ENCODE results near the gene MSANTD2.
"Not testable (repeated sequence)": the region's sequence is repeated elsewhere in the genome, so short reads cannot be mapped to it uniquely, and the experiment has no call there.

MSANTD2 gene

DNA sequence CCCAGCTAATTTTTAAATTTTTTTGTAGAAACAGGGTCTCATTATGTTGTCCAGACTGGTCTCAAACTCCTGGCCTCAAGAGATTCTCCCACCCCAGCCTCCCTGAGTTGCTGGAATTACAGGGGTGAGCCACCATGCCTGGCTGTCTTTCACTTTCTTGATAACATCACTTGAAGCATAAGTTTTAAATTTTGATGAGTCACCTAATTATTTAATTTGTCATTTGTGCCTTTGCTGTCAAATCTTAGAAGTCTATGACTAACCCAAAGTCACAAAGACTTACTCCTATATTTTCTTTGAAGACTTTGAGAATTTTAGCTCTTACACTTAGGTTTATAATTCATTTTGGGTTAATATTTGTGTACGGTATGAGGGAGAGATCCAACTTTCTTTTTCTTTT is 14.5 kb upstream of the MSANTD2 start:
- DNase-seq, result no peak

DNA sequence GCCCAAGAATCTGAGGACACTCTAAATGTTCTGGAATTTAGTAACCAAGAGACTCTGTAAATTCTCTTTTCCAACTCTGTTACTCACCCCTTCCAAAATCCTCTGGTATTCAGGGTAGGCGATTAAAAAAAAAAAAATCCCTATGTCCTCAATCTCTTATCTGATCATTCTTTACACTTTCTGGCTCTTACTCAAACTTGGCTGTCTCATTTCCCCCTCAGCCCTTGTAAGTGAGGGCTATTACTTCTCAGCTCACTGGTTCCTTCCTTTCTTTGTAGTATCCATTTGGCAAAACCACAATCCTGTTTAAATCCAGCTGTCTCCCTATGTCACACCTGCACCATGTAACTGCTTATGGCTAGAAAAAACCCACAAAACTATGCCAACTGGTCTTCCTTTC is 12.7 kb upstream of the MSANTD2 start:
- no peak for DNase-seq

DNA sequence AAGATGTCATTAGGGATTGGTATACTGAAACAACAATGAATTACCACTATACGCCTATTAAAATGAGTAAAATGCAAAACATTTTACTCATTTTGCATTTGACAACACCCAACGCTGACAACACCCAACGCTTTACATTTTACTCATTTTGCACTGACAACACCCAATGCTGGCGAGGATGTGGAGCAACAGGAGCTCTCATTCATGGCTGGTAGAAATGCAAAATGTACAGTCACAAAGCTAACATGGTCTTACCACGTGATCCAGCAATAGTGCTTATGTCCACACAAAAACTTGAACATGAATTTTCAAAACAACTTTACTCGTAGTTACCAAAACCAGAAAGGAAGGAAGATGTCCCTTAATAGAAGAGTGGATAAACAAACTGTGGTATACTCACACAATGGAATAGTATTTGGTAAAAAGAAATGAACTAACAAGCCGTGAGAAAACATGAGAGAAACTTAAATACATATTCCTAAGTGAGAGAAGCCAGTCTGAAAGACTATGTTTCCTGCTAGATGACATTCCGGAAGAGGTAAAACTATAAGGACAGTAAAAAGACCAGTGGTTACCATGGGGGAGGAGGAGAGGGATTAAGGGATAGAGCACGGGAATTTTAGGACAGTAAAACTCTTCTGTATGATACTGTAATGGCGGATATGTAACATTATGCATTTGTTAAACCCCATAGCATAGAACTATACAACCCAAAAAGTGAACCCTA is 11.4 kb upstream of the MSANTD2 start:
- no peak for DNase-seq

DNA sequence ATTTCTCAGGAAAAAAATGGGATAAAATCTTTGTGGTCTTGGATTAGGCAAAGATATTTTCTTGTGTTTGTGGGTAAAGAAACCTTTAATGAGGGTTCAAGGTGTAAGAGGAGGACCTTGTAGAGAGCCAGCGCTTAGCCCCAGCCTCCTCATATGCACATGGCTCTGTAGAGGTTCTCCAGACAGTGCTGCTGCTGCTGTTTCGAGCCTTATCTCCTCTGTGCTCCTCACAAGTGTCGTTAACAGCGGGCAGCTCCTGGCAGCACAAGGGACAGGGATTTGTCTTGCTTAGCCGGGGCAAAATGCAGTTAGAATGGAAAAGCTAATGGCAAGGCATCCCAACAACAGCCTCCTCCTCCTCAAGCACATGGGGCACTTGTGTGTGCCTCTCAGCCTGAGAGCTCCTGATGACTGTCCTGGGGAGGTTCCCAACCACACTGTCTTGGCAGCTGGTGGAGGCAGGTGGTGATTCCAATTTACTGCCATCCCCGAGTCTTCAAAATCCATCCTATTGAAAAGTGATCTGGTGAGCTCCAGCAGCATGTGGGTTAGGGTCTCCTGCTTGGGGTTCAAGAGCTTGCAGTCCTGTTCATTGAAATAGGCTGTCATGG is 7.6 kb upstream of the MSANTD2 start:
- DNase-seq, result no peak

DNA sequence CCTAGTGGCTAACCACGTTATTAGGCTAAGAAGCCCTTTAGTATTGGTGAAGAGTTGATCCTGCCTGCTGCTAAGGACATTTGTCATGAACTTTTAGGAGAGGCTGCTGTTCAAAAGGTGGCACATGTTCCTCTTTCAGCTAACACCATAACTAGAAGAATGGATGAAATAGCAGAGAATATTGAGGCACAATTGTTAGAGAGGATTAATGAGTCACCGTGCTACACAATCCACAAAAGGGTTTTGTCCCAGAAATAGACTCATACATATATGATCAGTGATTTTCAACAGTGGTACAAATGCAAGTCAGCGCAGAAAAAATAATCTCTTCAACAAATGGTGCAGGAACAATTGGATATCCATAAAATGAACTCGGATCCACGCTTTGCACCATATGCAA is 7.0 kb upstream of the MSANTD2 start:
- DNase-seq, result no peak

DNA sequence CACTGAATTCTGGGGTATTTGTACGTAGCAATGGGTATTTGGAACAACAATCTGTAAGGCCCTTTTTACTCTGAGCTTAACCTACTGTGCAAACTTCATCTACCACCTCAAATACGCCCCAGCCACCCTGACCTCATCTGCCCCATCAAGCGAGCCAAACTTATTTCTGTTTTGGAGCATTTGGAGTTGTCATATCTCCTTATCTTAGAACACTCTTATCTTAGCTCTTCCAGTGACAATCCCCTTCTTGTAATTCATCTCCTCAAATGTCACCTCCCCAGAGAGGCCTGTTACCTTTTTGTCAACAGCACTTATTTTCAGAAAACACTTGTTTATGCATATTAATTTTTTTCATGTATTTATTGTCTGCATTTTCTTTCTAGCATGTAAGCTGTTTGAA is 4.7 kb upstream of the MSANTD2 start:
- no peak for DNase-seq

DNA sequence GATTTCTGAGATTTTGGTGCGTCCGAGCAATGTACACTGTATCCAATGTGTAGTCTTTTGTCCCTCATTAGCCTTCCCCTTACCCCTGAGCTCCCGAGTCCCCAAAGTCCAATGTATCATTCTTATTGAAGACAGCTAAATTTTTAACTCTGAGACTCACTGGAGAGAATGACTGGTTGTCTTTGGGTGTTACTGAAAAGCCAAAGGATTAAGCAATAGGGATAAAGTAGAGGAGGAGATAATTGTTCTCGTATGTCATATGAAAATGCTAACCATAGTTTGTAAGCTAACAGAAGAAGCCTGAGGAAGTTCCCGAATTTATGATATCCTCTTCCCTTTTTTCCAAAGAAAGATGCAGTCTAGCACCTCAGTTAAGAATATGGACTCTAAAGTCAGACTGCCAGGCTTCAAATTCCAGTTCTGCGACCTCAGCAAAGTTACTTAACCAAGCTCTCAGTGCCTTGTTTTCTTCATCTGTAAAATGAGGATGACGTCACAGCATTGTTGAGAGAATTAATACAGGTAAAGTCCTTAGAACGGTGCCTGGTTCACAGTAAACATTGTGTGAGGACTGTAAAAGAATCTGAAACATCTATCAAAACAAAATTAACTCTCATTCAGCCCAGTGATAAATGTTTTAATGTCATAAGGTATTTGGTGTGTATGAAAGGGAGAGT is 1.6 kb upstream of the MSANTD2 start:
- no peak for DNase-seq

DNA sequence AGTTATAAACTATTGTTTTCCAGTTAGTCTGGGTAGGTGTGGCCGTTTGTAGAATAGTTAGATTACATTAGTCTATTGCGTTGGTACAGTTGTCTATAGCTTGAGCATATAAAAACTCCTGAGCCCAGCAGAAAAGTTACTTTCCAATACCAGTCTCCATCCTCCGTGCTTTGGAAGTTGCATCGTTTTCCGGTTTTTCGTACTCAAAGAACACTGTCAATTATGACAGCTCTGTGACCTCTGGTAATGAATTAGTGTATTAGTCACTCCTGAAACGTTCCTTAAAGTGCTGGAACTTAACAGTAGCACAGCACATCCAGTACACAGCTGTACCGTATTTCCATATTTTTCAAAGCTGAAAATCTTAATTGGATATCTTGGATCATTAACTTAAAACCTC is 808 bp upstream of the MSANTD2 start:
- DNase-seq, result no peak

DNA sequence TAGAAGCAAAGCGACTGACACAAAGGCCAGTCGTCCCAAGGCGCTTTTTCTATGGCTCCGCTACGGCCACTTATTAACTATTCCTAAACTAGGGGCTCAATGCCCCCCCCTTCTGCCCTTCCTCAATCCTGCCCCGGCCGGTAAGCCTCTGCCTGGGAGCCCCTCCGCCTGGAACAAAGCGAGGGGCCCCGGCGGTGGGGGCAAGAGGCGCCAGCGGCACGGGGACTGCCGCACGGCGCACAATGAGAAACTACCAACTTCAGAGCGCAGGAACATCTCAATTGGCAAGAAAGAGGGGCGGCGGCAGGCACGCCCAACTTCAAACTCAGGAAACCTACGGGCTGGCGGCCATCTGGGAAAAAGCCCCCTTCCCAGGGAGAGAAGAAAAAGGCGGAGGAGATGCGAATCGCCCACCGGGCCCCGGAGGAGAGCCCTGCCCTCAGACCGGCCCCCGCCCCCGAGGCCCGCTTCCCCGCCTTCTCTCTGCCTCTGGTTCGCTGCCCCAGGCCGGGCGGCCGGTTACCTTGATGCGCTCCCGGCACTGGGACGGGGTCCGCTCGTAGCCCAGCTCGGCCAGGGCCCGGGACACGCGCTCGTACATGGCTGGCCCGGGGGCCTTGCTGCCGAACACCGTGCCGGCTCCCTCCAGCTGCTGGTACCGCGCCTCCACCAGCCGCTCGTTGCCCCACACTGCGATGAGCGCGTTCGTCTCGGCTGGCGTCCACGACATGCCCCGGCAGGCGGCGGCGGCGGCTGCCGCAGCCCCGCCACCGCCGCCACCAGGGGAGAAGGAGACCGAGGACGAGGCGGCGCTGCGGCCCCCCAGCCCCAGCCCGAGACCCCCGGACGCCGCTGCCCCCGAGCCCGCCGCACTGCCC is 619 bp downstream of the MSANTD2 start:
- no peak for DNase-seq

DNA sequence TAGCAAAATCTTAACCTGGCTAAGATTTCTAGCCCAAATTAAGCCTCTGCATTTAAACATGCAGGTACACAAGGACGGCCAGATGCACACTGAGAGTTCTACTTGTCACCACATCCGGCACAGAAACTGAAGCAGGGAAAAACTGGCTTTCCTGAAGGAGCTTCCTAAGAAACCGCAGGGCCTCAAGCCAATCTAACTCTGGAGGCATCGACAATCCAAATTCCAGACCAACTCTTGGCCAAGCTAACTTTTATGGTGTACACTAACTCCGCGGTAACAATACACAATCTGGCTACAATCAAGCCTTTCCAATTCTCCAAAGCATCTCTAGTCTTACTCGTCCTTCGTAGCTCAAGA is 1.2 kb downstream of the MSANTD2 start:
- DNase-seq, result no peak

DNA sequence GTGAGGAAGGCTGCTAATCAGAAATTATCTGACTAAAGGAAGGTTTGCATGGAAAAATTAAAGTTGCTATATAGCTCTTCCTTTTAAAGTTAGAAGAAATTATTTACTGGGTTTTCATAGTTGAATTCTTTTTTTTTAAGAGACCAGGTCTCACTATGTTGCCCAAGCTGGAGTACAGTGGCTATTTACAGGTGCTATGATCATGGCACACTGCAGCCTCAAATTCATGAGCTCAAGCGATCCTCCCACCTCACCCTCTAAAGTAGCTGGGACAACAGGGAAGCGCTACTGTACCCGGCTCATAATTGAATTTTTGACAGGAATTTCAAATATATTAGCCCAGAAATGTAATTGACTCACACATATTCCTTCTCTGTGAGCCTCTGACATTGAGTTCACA is 3.9 kb downstream of the MSANTD2 start:
- no peak for DNase-seq

DNA sequence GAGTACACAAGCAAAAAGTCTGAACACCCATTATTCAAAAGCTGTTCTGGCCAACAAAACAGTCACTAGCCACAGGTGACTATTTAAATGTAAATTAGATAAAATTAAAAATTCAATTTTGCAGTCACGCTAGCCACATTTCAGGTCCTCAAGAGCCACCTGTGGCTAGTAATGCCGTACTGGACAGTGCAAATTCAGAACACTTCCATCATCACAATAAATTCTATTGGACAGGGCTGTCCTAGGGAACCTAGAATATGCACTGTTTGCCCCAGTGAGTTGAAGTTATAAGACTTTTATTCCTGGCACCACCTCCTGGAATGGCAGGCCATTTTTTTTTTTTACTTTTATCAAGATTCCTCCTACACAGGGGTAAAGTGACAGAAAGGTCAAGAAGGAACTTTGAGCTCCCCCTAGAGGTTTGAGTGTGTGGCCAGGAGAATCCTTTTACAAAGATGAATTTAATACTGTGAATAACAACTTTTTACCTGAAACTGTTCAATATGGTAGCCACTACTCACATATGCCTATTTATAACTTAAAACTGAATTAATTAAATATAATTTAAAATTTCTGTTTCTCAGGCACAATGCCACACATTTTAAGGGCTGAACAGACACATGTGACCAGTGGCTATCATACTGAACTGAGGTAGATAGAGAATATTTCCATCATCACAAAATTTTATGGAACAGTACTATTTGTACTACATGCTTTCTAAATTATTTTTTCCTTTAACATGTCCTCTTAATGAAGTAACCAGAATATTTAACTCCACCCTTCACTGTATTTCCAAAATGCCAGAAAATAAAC is 6.5 kb downstream of the MSANTD2 start:
- DNase-seq, result peak in 1 of 2 experiments; percentile 11

DNA sequence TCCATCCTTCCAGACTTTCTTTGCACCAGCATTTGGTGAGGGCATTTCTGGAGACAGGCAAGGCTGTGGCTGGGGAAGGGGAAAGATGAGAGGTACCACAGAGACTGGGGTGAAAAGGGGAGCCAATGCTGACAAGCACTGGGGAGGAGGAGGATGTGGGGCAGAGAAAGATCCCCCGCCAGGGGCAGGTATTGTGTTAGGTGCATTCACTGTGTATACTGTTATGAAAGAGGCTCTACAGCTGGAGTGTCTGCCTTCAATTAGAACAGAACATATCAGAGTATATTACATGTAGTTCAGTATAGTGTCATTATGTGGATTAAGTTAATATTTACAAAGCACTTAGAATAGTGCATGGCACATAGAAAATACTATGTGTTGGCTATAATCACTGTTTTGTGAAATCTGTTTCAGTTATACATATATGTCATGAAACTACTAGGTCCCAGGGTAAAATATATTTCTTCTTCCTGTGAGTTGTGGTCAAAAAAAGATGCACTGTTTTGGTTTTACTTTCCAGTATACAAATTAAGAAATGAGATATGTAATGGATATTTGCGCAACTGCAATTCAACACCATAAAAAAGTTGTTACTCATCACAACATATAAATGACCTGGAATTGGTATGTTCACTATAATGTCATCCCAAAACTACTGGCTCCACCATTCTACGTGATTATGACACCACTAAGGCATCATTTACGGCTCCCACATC is 8.4 kb downstream of the MSANTD2 start:
- DNase-seq, result no peak

DNA sequence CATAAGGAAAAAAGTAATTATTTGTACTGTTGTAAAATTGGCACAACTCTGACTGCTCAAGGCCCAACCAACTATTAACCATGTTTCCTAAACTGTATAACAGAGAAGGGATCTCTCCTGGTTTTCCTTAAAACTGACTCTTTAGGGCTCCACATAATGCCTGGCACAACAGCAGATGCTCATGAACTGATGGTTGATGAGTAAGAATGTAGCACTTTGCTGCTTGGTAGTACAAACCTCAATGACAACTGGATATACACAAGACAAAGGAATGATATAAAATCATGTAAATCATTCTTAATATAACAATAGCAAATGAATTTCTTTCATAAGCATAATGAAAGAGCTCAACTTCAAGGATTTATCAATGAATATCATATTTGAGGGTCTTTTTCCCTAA is 11.7 kb downstream of the MSANTD2 start:
- no peak for DNase-seq

DNA sequence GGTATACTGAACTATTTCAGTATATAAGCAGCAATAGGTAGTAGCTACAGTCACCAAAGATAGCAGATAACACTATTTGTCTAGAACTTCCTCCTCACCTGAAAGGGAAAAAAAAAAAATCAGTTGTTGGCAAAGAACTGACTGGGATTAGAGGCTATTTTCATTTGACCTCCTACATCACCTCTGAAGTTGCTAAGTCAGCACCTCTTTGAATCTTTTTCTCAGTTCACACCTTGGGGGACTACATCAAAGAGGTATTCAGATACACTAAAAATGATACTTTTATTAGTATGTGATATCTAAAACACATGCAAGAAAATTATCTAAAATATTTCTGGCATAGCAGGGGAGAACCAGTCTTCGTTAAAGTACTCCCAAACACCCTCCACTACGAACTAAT is 16.2 kb downstream of the MSANTD2 start:
- DNase-seq, result no peak

DNA sequence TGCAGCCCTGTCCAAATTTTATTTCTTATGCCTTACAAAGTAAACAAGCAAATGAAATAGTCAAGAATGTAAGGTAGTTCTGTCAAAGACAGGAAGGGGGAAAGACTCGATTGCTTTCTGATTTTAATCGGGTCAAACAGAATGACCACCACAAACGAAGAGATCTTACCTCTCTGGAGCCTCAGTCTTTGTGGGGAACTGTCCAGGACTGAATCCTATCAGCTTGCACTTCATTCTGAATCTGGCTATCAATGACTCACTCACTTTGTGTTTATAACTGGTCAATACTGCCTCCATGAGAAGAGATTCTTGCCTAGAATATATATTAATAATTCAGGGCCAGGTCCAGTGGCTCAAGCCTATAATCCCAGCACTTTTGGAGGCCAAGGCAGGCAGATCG is 17.2 kb downstream of the MSANTD2 start:
- DNase-seq, result no peak

DNA sequence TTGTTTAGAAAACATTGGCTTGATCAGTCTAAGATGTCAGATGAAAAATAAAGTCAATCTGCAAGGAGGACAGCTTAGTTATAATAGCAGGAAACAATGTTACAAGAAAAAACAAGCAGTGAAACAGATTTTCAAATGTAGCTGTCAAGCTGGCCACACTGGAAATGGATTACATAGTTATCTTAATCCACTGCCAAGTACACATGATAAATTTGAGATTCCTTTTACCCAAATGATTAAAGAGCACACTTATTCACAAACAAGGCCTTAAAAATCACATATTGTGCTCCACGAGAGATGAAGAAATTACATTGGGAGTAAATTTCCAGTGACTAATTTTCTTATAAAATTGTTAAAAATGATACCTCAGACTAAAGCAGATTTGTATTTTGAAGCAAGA is 20.6 kb downstream of the MSANTD2 start:
- no peak for DNase-seq

DNA sequence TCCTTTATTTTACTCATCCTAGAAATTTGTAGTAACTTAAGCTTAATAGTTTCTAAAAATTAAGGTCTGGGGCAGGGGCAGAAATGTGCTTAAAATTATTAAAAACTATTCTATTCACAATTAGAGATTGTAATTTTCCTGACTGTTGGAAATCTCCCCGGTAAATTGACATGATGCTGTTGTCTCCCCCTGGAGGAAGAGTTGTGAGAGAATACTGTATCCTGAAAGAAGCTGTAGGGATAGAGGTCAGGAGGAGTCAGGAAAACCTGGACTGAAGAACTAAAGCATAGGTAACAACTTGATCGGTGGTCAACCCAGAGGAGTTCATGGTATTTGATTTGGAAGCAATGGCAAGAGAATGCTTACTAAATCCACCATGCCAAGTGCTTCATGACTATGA is 21.9 kb downstream of the MSANTD2 start:
- no peak for DNase-seq

DNA sequence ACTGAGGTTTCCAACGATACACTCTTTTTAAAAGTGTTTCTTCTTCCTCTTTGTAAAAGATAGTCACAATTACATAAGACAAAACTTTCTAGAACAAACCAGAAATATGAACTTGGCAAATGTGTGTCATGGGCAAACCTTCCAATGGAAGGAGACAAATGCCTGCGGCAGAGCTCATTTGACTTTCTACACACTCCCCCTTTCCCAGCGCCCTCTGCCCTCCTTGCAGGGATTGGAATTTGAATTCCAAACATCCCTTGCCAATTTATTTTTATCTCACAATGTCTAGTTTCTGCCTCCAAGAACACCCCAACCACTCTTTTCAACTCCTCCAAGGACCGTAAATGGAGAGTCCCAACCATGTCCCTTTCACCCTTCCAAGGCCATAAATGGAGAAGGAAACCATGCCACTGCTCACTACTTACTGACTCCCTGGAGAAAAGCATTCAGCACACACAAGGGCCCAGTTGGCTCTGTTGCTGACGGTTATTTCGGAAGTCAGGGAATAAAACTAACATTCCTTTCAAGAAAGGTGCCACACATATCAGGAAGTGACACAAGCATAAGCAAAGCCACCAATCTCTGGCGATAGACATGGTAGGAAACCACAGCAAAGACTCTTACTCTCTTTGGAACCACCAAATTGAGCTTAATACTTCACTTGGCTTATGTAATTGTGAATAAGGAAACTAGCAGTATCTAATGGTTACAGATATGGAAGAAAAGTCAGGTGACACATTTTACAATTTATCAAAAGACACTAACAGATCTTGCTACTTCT is 23.2 kb downstream of the MSANTD2 start:
- DNase-seq, result no peak

DNA sequence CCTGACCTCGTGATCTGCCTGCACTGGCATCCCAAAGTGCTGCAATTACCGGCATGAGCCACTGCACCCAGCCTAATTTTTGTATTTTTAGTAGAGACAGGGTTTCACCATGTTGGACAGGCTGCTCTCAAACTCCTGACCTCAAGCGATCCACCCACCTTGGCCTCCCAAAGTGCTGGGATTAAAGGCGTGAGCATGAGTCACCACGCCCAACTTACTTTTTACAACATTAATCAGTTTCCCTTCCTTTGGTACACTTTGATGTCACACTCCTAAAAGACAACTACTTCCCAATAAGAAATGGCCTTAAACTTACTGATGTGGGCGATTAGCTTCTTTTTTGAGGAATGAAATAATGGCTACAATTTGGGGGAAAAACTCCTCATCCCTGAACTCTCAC is 29.2 kb downstream of the MSANTD2 start:
- not testable (repeated sequence) for DNase-seq

Measured in NCI-H1930 (cell line).